ENCODE results near the gene MATK.
A peak's percentile ranks its signal among the peaks of the same experiment; 100 is the strongest.

MATK gene

GRCh38 chr19:3788996-3789778 is 3.0 kb upstream of the MATK start:
- DNase-seq (ENCODE audit: low spot score), result no peak

GRCh38 chr19:3785451-3785937 is 687 bp downstream of the MATK start:
- no peak for DNase-seq (ENCODE audit: low spot score)

GRCh38 chr19:3784607-3785450 is 1.4 kb downstream of the MATK start:
- DNase-seq (ENCODE audit: low spot score), result peak; percentile 36

- DNase-seq (ENCODE audit: low spot score), result no peak
Observed at GRCh38 chr19:3783660-3784584, 2.3 kb downstream of the MATK start.

- DNase-seq (ENCODE audit: low spot score), result no peak
Observed at GRCh38 chr19:3782903-3783302, 3.3 kb downstream of the MATK start.

- no peak for DNase-seq (ENCODE audit: low spot score)
Observed at GRCh38 chr19:3782330-3782729, 3.9 kb downstream of the MATK start.

GRCh38 chr19:3781603-3782002 is 4.6 kb downstream of the MATK start:
- DNase-seq (ENCODE audit: low spot score), result no peak

GRCh38 chr19:3780786-3781304 is 5.3 kb downstream of the MATK start:
- DNase-seq (ENCODE audit: low spot score), result peak; percentile 23

GRCh38 chr19:3778899-3779723 is 7.1 kb downstream of the MATK start:
- DNase-seq (ENCODE audit: low spot score), result no peak

GRCh38 chr19:3778104-3778867 is 7.9 kb downstream of the MATK start:
- no peak for DNase-seq (ENCODE audit: low spot score)

- DNase-seq (ENCODE audit: low spot score), result no peak
Observed at GRCh38 chr19:3776479-3777040, 9.6 kb downstream of the MATK start.

- DNase-seq (ENCODE audit: low spot score), result no peak
Observed at GRCh38 chr19:3775831-3776230, 10.3 kb downstream of the MATK start.

GRCh38 chr19:3775374-3775711 is 10.8 kb downstream of the MATK start:
- no peak for DNase-seq (ENCODE audit: low spot score)

- DNase-seq (ENCODE audit: low spot score), result no peak
Observed at GRCh38 chr19:3774621-3775373, 11.4 kb downstream of the MATK start.

GRCh38 chr19:3773814-3774515 is 12.2 kb downstream of the MATK start:
- no peak for DNase-seq (ENCODE audit: low spot score)

- no peak for DNase-seq (ENCODE audit: low spot score)
Observed at GRCh38 chr19:3771906-3772455, 14.2 kb downstream of the MATK start, which contains the start of gene RAX2. RAX2 (minus strand) TSS chr19:3772228; CDS start chr19:3771742, 486 bp downstream.

- DNase-seq (ENCODE audit: low spot score), result no peak
Observed at GRCh38 chr19:3771000-3771905, 14.9 kb downstream of the MATK start.
